BE2C (cell line): ENCODE results near the gene LRP6.

Experiments used
- DNase-seq: peaks from one replicate; pipeline ENCODE4 v3.0.0-alpha.2; 2020
- H3K27me3 ChIP-seq: fragments of 250-450 bp; sonication (Bioruptor Pico); 2 replicates; pipeline ENCODE4 v1.5.1; 2020; ENCODE audit warnings: mild to moderate bottlenecking
- H3K36me3 ChIP-seq: fragments of 250-450 bp; sonication (Bioruptor Pico); 2 replicates; pipeline ENCODE4 v1.5.1; 2020; ENCODE audit warnings: mild to moderate bottlenecking
- H3K4me1 ChIP-seq: fragments of 250-450 bp; sonication (Bioruptor Pico); 2 replicates; pipeline ENCODE4 v1.5.1; 2020
- H3K4me3 ChIP-seq: 2 replicates; pipeline ENCODE4 v1.5.1; 2011; ENCODE audit warnings: low read depth, low read length
- H3K9me3 ChIP-seq: fragments of 250-450 bp; sonication (Bioruptor Pico); 2 replicates; pipeline ENCODE4 v1.5.1; 2020
- TF ChIP-seq, protein P1 (sequence below): IDR thresholded peaks from 2 replicates; pipeline ENCODE4 v1.5.1; 2012; ENCODE audit warnings: mild to moderate bottlenecking, low read depth, low read length

LRP6 gene

DNA sequence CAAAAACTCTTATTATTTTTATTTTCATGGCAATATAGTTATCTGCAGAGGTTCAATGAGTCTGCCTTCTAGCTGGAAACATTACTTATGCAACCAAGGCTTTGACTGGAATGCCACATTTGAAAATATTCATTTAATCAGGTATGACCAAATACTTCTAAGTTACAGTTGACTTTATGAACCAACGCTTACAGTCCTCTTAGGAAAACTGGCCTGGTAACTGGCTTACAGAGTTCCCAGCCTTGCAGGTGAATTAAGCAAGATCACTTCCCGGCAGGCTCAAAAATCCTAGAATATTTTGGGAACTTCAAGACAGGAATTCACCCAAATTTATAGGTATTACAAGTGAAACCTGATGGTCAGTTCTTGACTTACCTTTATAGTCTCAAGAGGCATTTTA is 12.3 kb downstream of the LRP6 start:
- Histone ChIP-seq H3K4me1 (no peaks in the 10 kb centered on the region), H3K4me3 (no peak overlapping the region), H3K36me3 (no peaks in the 10 kb centered on the region), H3K9me3 (no peaks in the 10 kb centered on the region), H3K27me3 (no peaks in the 10 kb centered on the region)
- TF ChIP-seq, protein P1, sequence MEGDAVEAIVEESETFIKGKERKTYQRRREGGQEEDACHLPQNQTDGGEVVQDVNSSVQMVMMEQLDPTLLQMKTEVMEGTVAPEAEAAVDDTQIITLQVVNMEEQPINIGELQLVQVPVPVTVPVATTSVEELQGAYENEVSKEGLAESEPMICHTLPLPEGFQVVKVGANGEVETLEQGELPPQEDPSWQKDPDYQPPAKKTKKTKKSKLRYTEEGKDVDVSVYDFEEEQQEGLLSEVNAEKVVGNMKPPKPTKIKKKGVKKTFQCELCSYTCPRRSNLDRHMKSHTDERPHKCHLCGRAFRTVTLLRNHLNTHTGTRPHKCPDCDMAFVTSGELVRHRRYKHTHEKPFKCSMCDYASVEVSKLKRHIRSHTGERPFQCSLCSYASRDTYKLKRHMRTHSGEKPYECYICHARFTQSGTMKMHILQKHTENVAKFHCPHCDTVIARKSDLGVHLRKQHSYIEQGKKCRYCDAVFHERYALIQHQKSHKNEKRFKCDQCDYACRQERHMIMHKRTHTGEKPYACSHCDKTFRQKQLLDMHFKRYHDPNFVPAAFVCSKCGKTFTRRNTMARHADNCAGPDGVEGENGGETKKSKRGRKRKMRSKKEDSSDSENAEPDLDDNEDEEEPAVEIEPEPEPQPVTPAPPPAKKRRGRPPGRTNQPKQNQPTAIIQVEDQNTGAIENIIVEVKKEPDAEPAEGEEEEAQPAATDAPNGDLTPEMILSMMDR: no peak
- no peak for DNase-seq

DNA sequence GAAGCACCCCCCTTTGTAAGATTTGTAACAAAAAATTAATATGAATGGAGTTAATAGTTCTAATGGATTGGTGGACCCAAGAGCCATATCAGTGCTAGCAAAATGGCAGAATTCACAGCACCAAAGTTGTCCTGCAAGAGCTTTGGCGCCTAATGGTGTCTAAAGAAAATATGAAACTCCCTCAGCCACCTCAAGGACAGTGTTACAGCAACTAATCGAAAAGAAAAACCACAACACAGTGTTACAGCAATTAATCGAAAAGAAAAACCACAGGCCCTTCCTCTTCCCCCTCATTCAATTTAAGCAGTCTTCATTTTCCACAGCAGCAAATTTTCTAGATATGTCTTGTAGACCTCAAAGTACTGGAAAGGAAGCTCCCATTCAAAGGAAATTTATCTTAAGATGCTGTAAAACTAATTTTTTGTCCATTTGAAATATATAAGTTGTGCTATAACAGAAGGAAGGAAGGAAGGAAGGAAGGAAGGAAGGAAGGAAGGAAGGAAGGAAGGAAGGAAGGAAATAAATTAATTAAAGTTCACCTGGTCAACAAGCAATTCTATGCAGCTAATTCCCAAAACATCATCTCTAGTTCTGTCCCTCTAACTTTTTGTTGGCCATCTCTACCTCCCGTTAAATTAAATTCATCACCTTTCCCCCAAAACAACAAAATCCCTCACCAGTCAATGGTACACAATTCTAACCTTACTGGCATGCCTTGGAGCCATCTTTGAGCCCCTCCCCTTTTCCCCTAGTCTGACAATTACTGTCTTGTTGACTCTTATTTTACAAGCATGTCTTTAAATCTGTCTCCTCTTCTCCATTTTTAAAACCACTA is 17.4 kb downstream of the LRP6 start:
- Histone ChIP-seq H3K4me1 (no peaks in the 10 kb centered on the region), H3K4me3 (no peak overlapping the region), H3K36me3 (peaks cover 1% of the 10 kb centered on the region), H3K27me3 (no peaks in the 10 kb centered on the region), H3K9me3 (no peaks in the 10 kb centered on the region)
- TF ChIP-seq, protein P1: no peak
- DNase-seq: no peak

DNA sequence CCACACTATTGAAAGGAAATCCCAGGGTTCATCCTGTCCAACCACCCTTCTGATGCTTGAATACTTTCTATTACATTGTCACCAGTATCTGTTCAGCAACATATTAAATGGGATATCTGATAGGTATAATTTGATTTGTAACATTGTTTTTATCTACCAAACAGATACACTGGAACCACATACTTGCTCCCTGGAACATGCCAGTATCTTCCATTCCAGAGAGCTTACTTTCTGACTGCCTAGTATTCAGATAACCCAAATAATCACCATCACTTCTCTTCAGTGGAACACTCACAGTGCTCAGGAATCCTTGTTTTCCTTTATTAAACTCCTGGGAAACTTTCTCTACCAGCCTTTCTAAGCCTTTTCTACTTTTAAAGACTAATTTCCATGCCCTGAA is 19.3 kb downstream of the LRP6 start:
- Histone ChIP-seq H3K4me1 (0 out of 2 replicates have a peak, but pooled peaks cover 3% of the 10 kb centered on the region), H3K36me3 (peaks cover 7% of the 10 kb centered on the region), H3K4me3 (no peak overlapping the region), H3K9me3 (no peaks in the 10 kb centered on the region), H3K27me3 (no peaks in the 10 kb centered on the region)
- DNase-seq: no peak
- TF ChIP-seq, protein P1: no peak

DNA sequence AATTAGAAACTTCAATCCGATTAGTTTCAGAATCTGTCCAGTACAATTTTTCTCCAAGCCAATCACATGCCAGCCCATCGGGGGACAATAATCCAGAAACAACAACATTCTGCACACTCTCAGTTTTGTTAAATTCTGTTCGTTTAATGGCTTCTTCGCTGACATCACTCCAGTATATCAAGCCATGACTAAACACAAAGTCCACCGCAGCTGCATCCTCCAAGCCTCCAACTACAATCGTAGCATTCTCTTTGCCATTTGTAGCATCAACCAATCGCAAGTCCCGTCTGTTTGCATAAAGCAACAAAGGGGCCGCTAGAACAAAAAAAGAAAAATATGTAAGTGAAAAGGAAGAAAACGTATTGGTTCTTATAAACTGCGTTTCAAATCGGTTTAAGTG is 22.5 kb downstream of the LRP6 start:
- Histone ChIP-seq H3K4me1 (0 out of 2 replicates have a peak, but pooled peaks cover 3% of the 10 kb centered on the region), H3K9me3 (no peaks in the 10 kb centered on the region), H3K4me3 (no peak overlapping the region), H3K27me3 (no peaks in the 10 kb centered on the region), H3K36me3 (peaks cover 7% of the 10 kb centered on the region)
- no peak for DNase-seq
- TF ChIP-seq, protein P1: no peak

DNA sequence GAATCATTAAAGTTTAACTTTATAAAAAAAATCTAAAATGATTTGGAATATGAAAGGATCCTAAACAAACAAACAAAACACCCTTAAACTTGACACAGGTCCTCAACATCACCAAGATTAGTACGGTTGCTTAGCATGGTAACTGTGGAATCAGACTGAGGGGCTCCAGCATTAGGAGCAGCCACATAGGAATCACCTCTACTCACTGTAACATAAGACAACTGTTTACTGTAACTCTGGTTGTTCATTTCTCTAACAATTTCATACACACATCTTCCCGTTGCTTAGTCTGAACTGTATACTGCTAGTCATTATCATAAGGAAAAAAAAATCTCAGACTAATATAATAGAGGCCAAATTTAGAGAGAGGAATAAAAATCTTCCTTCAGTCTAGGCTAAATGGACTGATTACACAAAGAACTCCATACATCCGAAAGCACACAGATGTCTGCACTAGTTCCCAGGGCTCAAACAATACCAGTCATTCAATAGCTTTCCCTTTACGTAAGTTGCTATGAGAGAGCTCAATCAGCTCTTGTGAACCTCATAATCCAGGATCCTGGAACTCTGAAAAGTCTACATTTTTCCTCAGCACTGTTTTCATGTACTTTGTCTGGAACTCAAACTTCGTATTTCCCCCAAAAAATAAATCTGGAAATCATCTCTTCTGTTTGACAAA is 26.0 kb downstream of the LRP6 start:
- Histone ChIP-seq H3K4me1 (0 out of 2 replicates have a peak, but pooled peaks cover 3% of the 10 kb centered on the region), H3K9me3 (no peaks in the 10 kb centered on the region), H3K27me3 (no peaks in the 10 kb centered on the region), H3K4me3 (no peak overlapping the region), H3K36me3 (peaks cover 7% of the 10 kb centered on the region)
- no peak for DNase-seq
- TF ChIP-seq, protein P1: no peak

DNA sequence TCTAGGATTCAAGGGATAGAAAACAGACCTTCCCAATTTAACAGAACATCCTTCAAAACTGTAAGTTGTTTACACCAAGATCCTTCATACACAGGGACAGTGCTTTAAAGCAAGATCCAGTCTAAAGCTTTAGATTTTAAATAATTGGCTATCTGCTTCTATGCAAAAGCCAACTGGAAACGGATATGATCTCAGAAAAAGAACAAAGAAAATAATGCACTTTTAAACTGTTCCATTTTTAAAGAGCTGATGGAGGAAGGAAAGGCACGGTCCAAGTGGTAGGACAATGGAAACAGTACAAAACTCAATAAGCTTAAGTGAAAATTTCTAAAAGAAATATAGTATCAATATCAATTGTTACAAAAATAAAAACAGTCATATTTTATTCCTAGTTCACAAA is 27.7 kb downstream of the LRP6 start:
- H3K4me3 ChIP-seq: no peak overlapping the region
- peaks cover 3% of the 10 kb centered on the region for H3K36me3 ChIP-seq
- DNase-seq: no peak
- 0 out of 2 replicates have a peak, but pooled peaks cover 3% of the 10 kb centered on the region for H3K4me1 ChIP-seq
- H3K27me3 ChIP-seq: no peaks in the 10 kb centered on the region
- H3K9me3 ChIP-seq: no peaks in the 10 kb centered on the region
- TF ChIP-seq, protein P1: no peak
